Endothelial cell of umbilical vein (primary cell): ENCODE measurements around the gene EFCC1. TPM values are rescaled to one million over a fixed set of nuclear protein-coding genes. Genes with fewer than 3 reads are reported as not detected.

Experiments used
- BruUV-seq: library from RNA; stranded (reverse); fragments of 400-500 nt; replicated peaks from 2 replicates; lab custom pipeline; 2021; lab: Mats Ljungman, UMichigan
- CTCF ChIA-PET: fragments of 300-600, 350-600 bp; sonication (Branson Sonifier 250); formaldehyde crosslinking; loops from one replicate; lab custom pipeline; 2021; ENCODE audit warnings: antibody characterized with exemption, inconsistent platforms; lab: Charles Lee
- POLR2A ChIA-PET: fragments of 300-600, 350-600 bp; sonication (Branson Sonifier 250); formaldehyde crosslinking; loops from one replicate; lab custom pipeline; 2021; ENCODE audit warnings: antibody characterized with exemption, inconsistent platforms; lab: Charles Lee
- DNase-seq: peaks from one replicate; pipeline ENCODE4 v3.0.0-alpha.2; 2011; ENCODE audit warnings: low read depth, low spot score
- FAIRE-seq: peaks from 2 replicates; lab custom pipeline; 2011; peaks lifted over from hg19 to GRCh38; lab: Jason Lieb, UNC
- H2AFZ ChIP-seq: 2 replicates; pipeline ENCODE4 v1.6.0; 2012; ENCODE audit warnings: low read depth, low read length, control low read depth, inconsistent platforms
- H3K27ac ChIP-seq: 2 replicates; pipeline ENCODE4 v1.5.1; 2011; ENCODE audit warnings: low read depth, mild to moderate bottlenecking, control low read depth, low read length, moderate library complexity; ENCODE audit not compliant: insufficient read depth
- H3K27me3 ChIP-seq, 2 experiments: 2 replicates each; pipeline versions ENCODE4 v1.6.0 to v1.6.1; 2011; ENCODE audit warnings: low read length in 2 of 2, mixed read lengths in 1 of 2; ENCODE audit not compliant: control insufficient read depth in 2 of 2, insufficient read depth in 2 of 2
- H3K36me3 ChIP-seq, 2 experiments: 2 replicates in 1 of 2; 3 replicates in 1 of 2; pipeline ENCODE4 v1.5.1; 2011; ENCODE audit warnings: low read length in 2 of 2, mild to moderate bottlenecking in 1 of 2, moderate library complexity in 1 of 2; ENCODE audit not compliant: control insufficient read depth in 2 of 2, insufficient read depth in 2 of 2; ENCODE audit errors: extremely low read depth in 1 of 2
- H3K4me1 ChIP-seq: 3 replicates; pipeline ENCODE4 v1.5.1; 2011; ENCODE audit warnings: mild to moderate bottlenecking, low read length; ENCODE audit not compliant: control insufficient read depth, insufficient read depth; ENCODE audit errors: extremely low read depth
- H3K4me2 ChIP-seq: 2 replicates; pipeline ENCODE4 v1.6.1; 2011; ENCODE audit warnings: low read length, control low read depth, mixed read lengths; ENCODE audit not compliant: insufficient read depth
- H3K4me3 ChIP-seq, 3 experiments: fragments of 200-600 bp in 1 of 3; sonication (generic), shearing (Covaris generic) in 1 of 3; replicated peaks in 1 of 3; 2 replicates each; pipeline ENCODE4 v1.5.1; 2011 to 2016; ENCODE audit warnings: control low read depth in 3 of 3, low read length in 3 of 3, mild to moderate bottlenecking in 2 of 3, inconsistent platforms in 1 of 3, low read depth in 1 of 3, moderate library complexity in 1 of 3; ENCODE audit not compliant: insufficient read depth in 1 of 3
- H3K79me2 ChIP-seq: 2 replicates; pipeline ENCODE4 v1.6.0; 2012; ENCODE audit warnings: low read length, inconsistent platforms; ENCODE audit not compliant: control insufficient read depth, insufficient read depth
- H3K9ac ChIP-seq: replicated peaks from 2 replicates; pipeline ENCODE3; 2011; ENCODE audit warnings: low read length, control low read depth; ENCODE audit not compliant: insufficient read depth; ENCODE audit errors: extremely low read depth
- H3K9me1 ChIP-seq: replicated peaks from 3 replicates; pipeline ENCODE4 v1.6.0; 2011; ENCODE audit warnings: mild to moderate bottlenecking, low read length; ENCODE audit not compliant: control insufficient read depth, insufficient read depth; ENCODE audit errors: extremely low read depth
- H3K9me3 ChIP-seq: replicated peaks from 2 replicates; pipeline ENCODE4 v1.5.1; 2012; ENCODE audit warnings: low read length, inconsistent platforms; ENCODE audit not compliant: control insufficient read depth, insufficient read depth
- H4K20me1 ChIP-seq: replicated peaks from 2 replicates; pipeline ENCODE3; 2011; ENCODE audit warnings: mild to moderate bottlenecking, low read length; ENCODE audit not compliant: control insufficient read depth, insufficient read depth; ENCODE audit errors: extremely low read depth
- EZH2 ChIP-seq: IDR thresholded peaks from 2 replicates; pipeline ENCODE4 v1.6.1; 2012; ENCODE audit warnings: borderline replicate concordance, low read depth, mild to moderate bottlenecking, moderate library complexity, low read length, inconsistent platforms; ENCODE audit not compliant: severe bottlenecking
- FOS ChIP-seq: IDR thresholded peaks from 2 replicates; pipeline ENCODE4 v1.6.1; 2011; ENCODE audit warnings: mild to moderate bottlenecking, low read length, moderate library complexity, borderline replicate concordance; ENCODE audit not compliant: insufficient read depth
- GATA2 ChIP-seq: IDR thresholded peaks from 2 replicates; pipeline ENCODE4 v1.7.0; 2011; ENCODE audit warnings: low read depth, mild to moderate bottlenecking, moderate library complexity, mixed read lengths, low read length; ENCODE audit not compliant: insufficient read length, insufficient read depth
- JUN ChIP-seq: IDR thresholded peaks from 2 replicates; pipeline ENCODE4 v1.6.1; 2011; ENCODE audit warnings: borderline replicate concordance, low read depth; ENCODE audit not compliant: insufficient read length, insufficient read depth
- MYC ChIP-seq: IDR thresholded peaks from one replicate; pipeline ENCODE4 v1.6.1; 2011; ENCODE audit warnings: mild to moderate bottlenecking, low read depth, low read length
- POLR2A ChIP-seq: IDR thresholded peaks from 2 replicates; pipeline ENCODE4 v1.6.1; 2012; ENCODE audit warnings: low read depth, mild to moderate bottlenecking, control low read depth, low read length
- POLR2AphosphoS5 ChIP-seq: IDR thresholded peaks from 2 replicates; pipeline ENCODE4 v1.6.1; 2012; ENCODE audit warnings: low read depth, mild to moderate bottlenecking, control low read depth, low read length, moderate library complexity; ENCODE audit not compliant: insufficient read depth
- dilution Hi-C: fragments of 300-500 bp; cut with MboI; formaldehyde crosslinking; loops from one replicate; pipeline ENCODE4 v1.15.0; 2019; ENCODE audit warnings: low sequenced_read_pairs; ENCODE audit not compliant: extremely low pct_ligation_motif_present
- intact Hi-C: fragments of 100-400 bp; cut with micrococcal nuclease; formaldehyde crosslinking; loops from one replicate; pipeline ENCODE4 v1.10.0; 2022
- polyA plus RNA-seq, 4 experiments: library from polyadenylated mRNA; depleted of rRNA in 3 of 4; stranded (reverse) in 3 of 4; unstranded in 1 of 4; fragments of >200 nt; gene quantifications; 2 replicates each; pipeline versions ENCODE4 v1.2.1 to v1.2.3, GENCODE V29; 2011 to 2012; ENCODE audit warnings: missing spikeins in 1 of 4
- total RNA-seq: library from RNA; stranded (reverse); gene quantifications from 2 replicates; pipeline ENCODE4 v1.2.3, GENCODE V29; 2021
- TF ChIP-seq, protein P1 (sequence below): IDR thresholded peaks from 2 replicates; pipeline ENCODE4 v1.6.1; 2011; ENCODE audit not compliant: insufficient read depth, insufficient read length
- TF ChIP-seq, protein P2 (sequence below), 2 donors: IDR thresholded peaks; 1 replicate in 1 of 2; 2 replicates in 1 of 2; pipeline ENCODE4 v1.5.1; 2011; ENCODE audit warnings: low read length in 2 of 2, mild to moderate bottlenecking in 2 of 2, moderate library complexity in 2 of 2, control low read depth in 1 of 2, inconsistent platforms in 1 of 2, low read depth in 1 of 2; ENCODE audit not compliant: insufficient read depth in 1 of 2; ENCODE audit errors: extremely low read depth in 1 of 2

Gene EFCC1
- total and polyA plus RNA-seq, 2 donors (not counting 3 experiments of a cell fraction or from before 2014, with no cell fraction given) = 0.73 to 1.3 TPM

DNA sequence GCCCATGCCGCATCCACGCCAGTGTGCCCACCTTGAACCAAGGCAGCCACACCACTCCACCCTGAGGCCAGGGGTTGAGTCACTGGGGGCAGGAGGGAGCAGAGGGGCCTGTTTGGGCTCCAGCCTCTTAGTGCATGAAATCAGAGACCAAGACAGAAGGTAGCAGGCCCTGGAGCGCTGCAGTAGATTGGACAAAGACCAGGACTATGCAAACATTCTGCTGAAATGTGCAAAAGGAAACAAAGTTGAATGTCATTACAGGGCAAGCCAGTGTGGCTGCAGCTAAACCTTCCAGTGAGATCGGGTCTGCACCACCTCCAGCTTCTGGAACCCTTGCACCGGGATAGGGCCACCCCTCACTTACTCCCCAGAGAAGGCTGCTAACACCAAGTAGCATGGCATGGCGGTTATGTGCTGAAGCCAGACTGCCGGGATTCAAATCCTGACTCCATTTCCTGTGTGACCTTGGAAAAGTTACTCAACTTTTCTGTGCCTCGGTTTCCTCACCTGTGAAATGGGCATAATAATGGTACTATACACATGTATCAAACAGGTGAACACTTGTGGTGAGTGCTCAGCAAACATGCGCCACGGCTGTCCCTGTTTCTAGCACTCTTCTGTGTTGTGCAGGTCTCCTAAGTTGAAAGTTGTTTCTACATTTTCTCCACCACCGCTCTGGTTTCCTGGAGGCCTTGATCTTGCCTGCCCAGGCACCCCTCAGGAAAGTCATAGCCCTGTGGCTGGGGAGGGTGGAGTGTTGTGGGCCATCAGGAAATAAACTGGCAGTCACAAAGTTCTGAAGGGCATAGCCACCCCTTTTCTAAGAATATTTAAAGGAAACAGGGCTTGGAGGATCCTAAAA lies 34.5 kb downstream of the EFCC1 start:
- H3K9me1 ChIP-seq = no peaks in the 10 kb centered on the region
- TF ChIP-seq POLR2AphosphoS5 (no peak), GATA2 (no peak), JUN (no peak), MYC (no peak), FOS (no peak), POLR2A (no peak), EZH2 (no peak)
- TF ChIP-seq, protein P1, sequence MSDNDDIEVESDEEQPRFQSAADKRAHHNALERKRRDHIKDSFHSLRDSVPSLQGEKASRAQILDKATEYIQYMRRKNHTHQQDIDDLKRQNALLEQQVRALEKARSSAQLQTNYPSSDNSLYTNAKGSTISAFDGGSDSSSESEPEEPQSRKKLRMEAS = no peak
- TF ChIP-seq, protein P2, sequence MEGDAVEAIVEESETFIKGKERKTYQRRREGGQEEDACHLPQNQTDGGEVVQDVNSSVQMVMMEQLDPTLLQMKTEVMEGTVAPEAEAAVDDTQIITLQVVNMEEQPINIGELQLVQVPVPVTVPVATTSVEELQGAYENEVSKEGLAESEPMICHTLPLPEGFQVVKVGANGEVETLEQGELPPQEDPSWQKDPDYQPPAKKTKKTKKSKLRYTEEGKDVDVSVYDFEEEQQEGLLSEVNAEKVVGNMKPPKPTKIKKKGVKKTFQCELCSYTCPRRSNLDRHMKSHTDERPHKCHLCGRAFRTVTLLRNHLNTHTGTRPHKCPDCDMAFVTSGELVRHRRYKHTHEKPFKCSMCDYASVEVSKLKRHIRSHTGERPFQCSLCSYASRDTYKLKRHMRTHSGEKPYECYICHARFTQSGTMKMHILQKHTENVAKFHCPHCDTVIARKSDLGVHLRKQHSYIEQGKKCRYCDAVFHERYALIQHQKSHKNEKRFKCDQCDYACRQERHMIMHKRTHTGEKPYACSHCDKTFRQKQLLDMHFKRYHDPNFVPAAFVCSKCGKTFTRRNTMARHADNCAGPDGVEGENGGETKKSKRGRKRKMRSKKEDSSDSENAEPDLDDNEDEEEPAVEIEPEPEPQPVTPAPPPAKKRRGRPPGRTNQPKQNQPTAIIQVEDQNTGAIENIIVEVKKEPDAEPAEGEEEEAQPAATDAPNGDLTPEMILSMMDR (IDR thresholded peaks at IDR 0.05; ENCODE audit: extremely low read depth in 1 of 2, insufficient read depth in 1 of 2, low read depth in 1 of 2, low read length in 2 of 2) = no peak
- POLR2A ChIA-PET = no interaction called here
- no TSS peak for BruUV-seq
- H3K27ac ChIP-seq = no peak overlapping the region
- no peaks in the 10 kb centered on the region for H4K20me1 ChIP-seq
- dilution Hi-C loops (no loop called here), intact Hi-C loops (no loop called here)
- no peaks in the 10 kb centered on the region for H3K9me3 ChIP-seq
- H3K4me1 ChIP-seq = no peaks in the 10 kb centered on the region
- CTCF ChIA-PET = interaction anchor here (1.2 to 1.5 kb wide), 2 partner anchors 17 to 31 kb away, joined by 3 to 11 read pairs; no protein-coding TSS in a partner anchor
- H2AFZ ChIP-seq = no peak overlapping the region
- H3K9ac ChIP-seq = no peak overlapping the region
- no peak overlapping the region for H3K4me2 ChIP-seq
- no peaks in the 10 kb centered on the region for H3K27me3 ChIP-seq
- no peak overlapping the region for H3K4me3 ChIP-seq
- H3K79me2 ChIP-seq = no peaks in the 10 kb centered on the region
- FAIRE-seq (no peak), DNase-seq (no peak)
- no peaks in the 10 kb centered on the region for H3K36me3 ChIP-seq
